Middle frontal gyrus (tissue), 1 donor: ENCODE measurements around the gene POU3F3.

Experiments used
- DNase-seq: peaks from one replicate; pipeline ENCODE4 v3.0.0-alpha.2; 2015; ENCODE audit warnings: low spot score; ENCODE audit errors: extremely low spot score

The POU3F3 gene

DNA sequence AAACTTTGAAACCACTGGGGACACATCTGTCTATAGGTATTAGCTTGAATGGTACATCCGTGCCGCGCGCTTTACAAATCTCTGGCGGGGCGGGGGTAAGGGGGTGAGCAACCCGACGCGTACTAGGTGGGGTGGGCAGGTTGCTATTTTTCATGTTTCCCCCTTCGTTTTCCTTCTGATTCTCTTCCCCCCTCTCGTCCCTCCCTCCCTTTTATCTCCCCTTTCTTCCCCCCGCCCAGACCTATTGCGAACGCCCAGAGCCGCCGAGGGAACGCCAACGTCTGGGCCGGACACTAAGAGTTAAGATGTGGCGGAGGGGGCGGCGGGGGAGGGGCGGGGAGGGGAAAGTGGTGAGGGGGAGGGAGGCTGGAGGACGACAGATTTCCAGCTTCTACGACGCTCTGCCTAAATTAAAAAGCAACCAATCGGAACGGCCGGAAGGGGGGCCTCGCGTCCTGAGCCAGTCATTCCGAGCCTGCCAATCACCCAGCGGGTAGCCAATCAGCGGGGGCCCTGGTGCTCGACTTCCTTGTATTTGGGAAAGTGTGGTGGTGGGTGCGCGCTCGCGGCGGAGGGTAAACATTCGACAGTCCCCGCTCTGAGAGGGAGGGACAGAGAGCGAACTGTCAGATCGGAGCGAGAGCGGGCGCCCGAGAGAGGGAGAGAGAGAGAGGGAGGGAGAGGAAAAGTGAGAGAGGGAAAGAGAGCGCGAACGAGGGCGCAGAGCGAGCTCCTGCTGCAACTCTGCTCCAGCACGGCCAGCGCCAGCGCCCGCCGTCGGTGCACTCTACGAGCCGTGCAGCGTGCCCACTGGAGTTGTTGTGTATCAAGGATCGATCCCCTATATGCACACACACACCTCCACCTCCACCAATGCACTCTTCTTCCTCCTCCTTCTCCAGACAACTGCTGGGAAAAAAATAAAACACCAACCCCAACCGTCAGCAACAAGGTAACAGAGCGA is at the start of gene POU3F3:
TSS of gene POU3F3 (plus strand) at position 582 of the 964 bp plus-strand sequence. CDS start 1,396 bp downstream, outside the sequence.
- DNase-seq, result peak; percentile 98

DNA sequence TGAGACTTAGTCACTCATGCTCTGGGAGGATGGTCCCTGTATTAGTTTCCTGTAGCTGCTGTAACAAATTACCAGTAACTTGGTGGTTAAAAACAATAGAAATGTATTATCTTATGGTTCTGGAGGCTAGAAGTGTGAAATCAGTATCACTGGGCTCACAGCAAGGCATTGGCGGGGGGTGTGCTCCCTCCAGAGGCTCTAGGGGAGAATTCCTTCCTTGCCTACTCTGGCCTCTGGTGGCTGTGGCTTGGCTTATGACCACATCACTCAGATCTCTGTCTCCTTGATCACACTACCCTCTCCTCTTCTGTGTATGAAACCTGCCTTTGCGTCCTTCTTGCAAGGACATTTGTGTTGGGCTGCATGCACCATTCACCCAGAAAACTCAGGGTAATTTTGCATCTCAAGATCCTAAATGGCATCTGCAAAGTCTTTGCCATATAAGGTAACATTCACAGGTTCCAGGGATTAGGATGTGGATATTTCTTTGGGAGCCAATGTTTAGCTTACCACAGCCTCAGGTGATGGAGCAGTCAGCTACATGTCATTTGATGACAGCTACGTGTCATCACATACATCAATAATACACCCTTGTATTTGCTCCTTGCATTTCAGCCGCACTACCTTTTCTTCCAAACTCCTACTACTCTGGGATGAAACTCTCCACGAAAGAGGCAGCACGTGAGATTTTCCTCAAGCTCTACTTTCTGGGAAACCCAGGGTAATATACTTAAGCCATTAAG is 49.6 kb upstream of the POU3F3 start:
- no peak for DNase-seq

GRCh38 chr2:104812286-104812685 is 41.6 kb upstream of the POU3F3 start:
- no peak for DNase-seq

- no peak for DNase-seq
Measured at GRCh38 chr2:104816143-104816542, 37.8 kb upstream of the POU3F3 start.

- DNase-seq, result no peak
Measured at GRCh38 chr2:104818264-104818663, 35.7 kb upstream of the POU3F3 start.

DNA sequence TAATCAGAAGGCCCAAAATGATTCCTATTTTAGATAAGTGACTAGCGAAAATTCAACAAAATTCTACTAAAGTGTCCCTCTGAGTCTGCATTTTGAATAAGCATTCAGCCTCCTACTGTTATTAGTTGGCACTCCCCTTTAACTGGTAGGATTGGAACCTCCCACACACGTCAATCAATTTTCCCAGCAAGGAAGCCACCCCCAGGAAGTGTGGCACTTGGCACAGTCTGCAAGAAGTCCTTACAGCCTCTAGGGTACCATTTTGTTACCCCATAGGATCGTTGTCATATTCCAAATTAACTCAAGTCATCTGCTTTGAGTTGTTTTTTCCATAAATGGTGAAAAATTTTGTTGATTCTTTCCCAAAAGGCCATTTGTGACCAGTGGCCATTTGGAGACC is 33.8 kb upstream of the POU3F3 start:
- no peak for DNase-seq

DNA sequence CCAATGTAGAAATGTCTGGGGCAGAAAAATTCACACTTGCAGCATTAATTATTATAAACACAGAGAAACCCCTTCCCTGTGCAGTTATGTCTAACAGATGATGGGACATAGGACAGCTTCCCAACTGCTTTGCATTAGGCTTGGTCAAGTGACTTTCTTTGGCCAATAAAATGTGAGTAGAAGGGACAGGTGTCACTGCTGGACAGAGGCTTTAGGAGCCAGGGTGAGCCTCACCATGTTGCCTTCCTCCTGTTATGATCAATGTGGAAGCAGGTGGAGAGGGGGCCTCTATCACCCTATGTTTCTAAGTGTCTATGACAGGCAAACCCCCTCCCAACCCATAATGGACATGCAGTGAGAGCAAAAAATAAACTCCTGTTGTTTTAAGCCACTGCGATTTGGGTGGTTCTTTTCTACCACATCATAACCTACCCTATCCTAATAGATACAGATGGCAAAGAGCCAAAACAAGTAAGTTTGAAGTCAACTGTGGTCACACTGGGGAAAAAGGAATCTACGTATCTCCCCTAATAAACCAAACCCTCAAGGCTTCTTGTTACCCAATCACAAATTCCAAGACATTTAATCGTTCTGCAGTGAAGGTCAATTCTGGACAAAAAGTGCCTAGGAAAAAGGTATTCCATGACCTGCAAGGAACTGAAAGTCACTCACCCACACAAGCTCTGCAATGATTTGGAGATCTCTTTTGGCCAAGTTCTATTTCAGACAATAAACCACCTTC is 28.6 kb upstream of the POU3F3 start:
- DNase-seq, result no peak

DNA sequence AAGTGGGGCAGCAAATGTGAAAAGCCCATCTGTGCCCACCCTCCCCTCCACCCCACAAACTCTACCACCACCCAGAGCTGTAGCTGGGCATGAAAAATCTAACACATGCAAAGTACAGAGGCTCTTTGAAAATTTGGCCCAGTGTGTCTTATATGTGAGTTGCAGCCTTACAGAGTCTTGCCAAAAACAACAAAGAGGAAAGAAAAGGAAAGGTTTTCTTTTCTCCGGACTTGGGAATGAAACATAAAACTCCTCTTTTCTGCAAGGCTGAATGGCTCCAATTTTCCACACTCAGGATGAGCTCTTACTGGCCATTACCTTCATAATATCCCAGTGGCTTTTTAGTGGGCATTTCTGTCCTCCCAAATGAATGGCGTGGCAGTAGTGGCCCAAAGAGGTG is 27.9 kb upstream of the POU3F3 start:
- DNase-seq, result no peak

GRCh38 chr2:104831742-104832141 is 22.2 kb upstream of the POU3F3 start:
- DNase-seq, result no peak

GRCh38 chr2:104834431-104835153 is 19.3 kb upstream of the POU3F3 start:
- no peak for DNase-seq

- no peak for DNase-seq
Measured at GRCh38 chr2:104836265-104836664, 17.6 kb upstream of the POU3F3 start.

DNA sequence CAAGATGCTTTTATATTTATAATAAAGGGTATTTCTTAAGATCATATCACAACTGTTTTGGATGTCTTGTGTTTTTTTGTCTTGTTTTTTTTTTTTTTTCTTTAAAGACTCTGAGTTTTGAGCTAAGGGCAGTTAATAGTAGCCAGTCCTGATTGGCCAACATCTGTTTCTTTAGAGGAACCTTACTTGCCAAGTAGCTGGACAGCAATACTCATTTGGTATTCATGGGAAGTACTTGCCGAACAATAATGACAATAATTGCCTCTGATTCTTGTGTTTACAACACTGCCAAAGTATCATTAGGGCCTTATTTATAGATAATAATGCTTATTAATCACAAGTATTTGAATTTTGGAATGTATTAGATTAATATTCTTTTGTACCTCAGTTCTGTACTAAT is 17.1 kb upstream of the POU3F3 start:
- DNase-seq, result no peak

GRCh38 chr2:104840156-104840555 is 13.8 kb upstream of the POU3F3 start:
- DNase-seq, result no peak

DNA sequence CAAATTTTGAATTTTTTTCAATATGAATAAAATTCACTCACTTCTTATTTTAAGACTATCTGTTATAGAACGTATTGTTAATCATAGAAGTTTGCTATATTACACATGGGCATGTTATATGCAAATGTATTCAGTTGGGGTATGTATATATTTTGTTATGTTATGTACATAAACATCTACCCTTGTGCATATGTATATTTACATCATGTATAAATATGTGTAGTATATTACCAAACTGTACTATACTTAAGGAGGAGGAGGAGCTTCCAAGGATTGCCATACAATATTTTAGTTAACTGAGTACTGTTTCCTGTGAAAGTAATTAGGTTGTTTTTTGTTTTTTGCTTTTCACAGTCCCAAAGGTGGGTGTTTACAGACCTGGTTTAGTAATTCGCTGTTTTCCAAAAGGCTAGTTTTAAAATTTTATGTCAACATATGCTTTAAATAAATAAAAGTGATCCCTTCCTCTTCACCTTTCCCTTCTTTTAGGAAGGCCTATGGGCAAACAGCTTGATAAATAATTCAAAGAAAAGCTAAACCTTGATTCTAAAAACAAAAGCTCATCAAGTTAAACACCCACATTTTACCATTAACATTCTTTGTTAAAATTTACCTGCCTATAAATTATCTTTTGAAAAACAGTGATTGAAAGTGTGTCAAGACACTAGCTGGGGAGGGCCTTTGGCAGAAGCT is 12.9 kb upstream of the POU3F3 start:
- no peak for DNase-seq

DNA sequence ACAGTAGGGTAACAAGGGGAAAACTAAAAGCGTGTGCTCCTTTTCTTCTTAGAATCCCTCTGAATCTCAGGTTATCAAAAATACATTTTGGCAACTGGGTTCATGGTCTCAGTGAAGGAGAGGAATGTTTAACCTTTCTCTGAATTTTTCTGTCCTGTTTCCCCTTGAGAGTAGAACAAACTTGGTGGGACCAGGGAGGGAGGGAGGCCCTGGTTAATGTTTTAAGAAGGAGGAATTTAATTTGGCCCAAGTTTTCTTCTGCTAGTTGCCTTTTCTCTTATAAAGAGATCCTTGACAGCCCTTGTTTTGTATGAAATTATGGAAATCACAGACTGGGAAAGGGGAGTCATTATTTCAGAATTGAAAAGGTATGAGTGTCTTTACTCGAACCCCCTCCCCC is 12.2 kb upstream of the POU3F3 start:
- DNase-seq, result no peak

DNA sequence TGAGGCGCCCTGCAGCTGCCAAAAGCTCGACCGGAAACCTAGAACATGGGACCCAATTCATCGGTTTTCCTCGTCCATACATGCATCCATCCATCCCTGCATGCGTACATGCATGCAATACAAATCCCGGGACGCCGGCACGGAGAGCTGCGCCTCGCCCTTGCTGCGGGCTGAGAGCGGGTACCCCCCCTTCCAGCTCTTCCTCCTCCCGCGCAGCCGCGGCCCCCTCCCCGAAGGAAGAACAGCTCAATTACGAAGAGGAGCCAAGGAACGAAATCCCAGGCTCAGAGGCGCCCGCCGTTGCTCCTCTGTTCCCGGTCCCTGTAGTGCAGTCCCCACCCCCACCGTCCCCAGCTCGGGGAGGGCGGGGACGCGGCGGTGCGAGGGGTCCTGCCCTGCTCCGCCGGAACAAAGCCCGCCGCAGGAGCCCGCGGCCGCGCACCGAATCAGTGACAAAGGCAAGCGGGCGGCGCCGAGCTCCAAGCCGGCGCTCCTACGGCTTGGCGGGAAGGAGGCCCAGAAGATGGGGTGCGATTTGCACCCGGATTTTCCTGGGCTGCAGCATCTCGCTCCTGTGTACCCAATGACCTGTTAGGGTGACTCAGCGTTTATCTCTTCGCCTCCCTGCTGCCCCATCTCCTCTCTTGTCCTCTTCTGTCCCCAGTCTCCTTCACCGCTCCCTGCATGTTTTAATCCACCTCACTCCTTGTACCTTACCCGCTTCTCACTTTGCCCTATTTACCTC is 8.9 kb upstream of the POU3F3 start:
- peak; percentile 43 for DNase-seq

- DNase-seq, result no peak
Measured at GRCh38 chr2:104845552-104845931, 8.4 kb upstream of the POU3F3 start.

- DNase-seq, result peak; percentile 3
Measured at GRCh38 chr2:104845946-104846785, 7.7 kb upstream of the POU3F3 start.
